Stimulated activated memory B cell treated with anti-CD40 and anti-IgM and Interleukin-4, amounts not matched to agents 10 μg/mL and 1 μg/mL and 100 μg/mL, for 72 hours (primary cell): Measurements from ENCODE around the gene EEF2KMT.

Experiments
- ATAC-seq: fragments of 150-1000 bp; cut with Tn5 transposase; 2 replicates; pipeline ENCODE4 v1.10.0; 2021
- H3K27ac Mint-ChIP-seq: one replicate; pipeline ENCODE4 v1.8.0; 2022; ENCODE audit warnings: mild to moderate bottlenecking, mixed read lengths
- H3K27me3 Mint-ChIP-seq: one replicate; pipeline ENCODE4 v1.8.0; 2022; ENCODE audit warnings: mixed read lengths
- H3K36me3 Mint-ChIP-seq: one replicate; pipeline ENCODE4 v1.8.0; 2022; ENCODE audit warnings: mixed read lengths
- H3K4me1 Mint-ChIP-seq: one replicate; pipeline ENCODE4 v1.8.0; 2022; ENCODE audit warnings: mixed read lengths
- H3K4me3 Mint-ChIP-seq: one replicate; pipeline ENCODE4 v1.8.0; 2022; ENCODE audit warnings: mild to moderate bottlenecking, moderate library complexity, mixed read lengths
- H3K9me3 Mint-ChIP-seq: one replicate; pipeline ENCODE4 v1.8.0; 2022; ENCODE audit warnings: mixed read lengths

EEF2KMT gene

DNA sequence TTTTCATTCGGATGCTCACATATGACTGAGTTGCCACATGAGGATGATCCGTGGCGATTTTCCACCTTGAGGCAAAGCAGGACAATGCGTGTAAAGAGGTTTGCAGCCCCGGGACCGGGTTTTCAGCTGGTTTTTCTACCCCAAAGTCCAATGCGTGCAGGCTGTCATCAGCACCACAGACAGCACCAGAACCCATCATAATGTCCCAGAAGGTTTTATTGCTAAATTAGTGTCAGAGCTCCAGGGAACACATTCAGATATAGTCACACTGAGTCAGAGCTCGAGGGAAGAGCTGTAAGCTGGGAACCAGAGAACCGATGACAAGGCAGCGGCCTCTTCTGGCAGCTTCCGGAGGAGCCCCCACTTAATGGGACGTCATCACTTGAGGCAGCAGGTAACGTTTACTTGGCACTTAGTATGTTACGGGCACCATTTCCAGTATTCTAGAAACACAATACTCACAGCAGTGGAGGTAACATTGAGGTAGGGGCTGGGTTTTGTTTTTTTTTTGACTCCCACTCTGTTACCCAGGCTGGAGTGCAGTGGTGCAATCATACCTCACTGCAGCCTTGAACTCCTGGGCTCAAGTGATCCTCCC is 54.9 kb downstream of the EEF2KMT start:
- Mint-ChIP-seq H3K9me3 (no peaks in the 10 kb centered on the region), H3K4me1 (peaks cover 10% of the 10 kb centered on the region), H3K4me3 (no peak overlapping the region), H3K36me3 (peaks cover 10% of the 10 kb centered on the region), H3K27me3 (peaks cover 50% of the 10 kb centered on the region), H3K27ac (no peak overlapping the region)
- no peak for ATAC-seq

DNA sequence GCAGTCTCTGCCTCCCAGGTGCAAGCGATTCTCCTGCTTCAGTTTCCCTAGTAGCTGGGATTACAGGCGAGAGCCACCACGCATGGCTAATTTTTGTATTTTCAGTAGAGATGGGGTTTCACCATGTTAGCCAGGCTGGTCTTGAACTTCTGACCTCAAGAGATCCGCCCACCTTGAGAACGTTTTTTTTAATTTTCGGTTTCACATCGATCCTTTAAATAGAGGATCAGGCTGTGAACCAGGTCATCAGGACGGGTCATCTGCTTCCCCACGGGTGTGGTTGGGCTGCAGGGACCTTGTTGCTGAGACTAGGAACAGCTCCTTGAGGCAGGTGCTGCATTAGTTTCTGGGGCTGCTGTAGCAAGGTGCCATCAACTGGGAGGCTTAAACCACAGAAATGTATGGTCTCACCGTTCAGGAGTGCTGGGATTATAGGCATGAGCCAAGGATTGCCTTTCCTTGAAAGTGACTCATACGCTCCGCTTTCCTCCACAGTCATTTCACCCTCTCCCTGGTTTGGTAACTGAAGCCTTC is 55.9 kb downstream of the EEF2KMT start:
- peaks cover 12% of the 10 kb centered on the region for H3K4me1 Mint-ChIP-seq
- peaks cover 4% of the 10 kb centered on the region for H3K36me3 Mint-ChIP-seq
- H3K27ac Mint-ChIP-seq, result no peak overlapping the region
- ATAC-seq, result peak; percentile 63
- no peak overlapping the region for H3K4me3 Mint-ChIP-seq
- H3K9me3 Mint-ChIP-seq, result no peaks in the 10 kb centered on the region
- H3K27me3 Mint-ChIP-seq, result peaks cover 39% of the 10 kb centered on the region

DNA sequence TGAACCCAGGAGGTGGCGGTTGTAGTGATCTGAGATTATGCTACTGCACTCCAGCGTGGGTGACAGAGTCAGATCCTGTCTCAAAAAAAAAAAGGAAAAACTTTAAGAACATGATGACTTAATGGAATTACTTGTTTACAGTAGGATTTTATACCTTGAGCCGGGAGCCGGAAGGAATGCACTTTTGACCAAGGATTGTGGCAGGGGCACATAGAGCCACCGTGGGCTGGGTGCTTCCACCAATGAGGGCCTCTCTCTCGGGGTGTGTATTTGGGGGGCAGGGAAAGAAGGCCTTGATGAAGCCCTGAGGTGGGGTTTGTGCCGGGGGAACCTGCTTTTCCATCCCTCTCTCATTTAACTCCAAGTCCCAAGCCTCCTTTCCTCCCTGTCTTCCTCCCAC is 57.1 kb downstream of the EEF2KMT start:
- Mint-ChIP-seq H3K9me3 (no peaks in the 10 kb centered on the region), H3K4me1 (peaks cover 15% of the 10 kb centered on the region), H3K4me3 (no peak overlapping the region), H3K27ac (no peak overlapping the region), H3K27me3 (peaks cover 27% of the 10 kb centered on the region), H3K36me3 (no peaks in the 10 kb centered on the region)
- no peak for ATAC-seq

DNA sequence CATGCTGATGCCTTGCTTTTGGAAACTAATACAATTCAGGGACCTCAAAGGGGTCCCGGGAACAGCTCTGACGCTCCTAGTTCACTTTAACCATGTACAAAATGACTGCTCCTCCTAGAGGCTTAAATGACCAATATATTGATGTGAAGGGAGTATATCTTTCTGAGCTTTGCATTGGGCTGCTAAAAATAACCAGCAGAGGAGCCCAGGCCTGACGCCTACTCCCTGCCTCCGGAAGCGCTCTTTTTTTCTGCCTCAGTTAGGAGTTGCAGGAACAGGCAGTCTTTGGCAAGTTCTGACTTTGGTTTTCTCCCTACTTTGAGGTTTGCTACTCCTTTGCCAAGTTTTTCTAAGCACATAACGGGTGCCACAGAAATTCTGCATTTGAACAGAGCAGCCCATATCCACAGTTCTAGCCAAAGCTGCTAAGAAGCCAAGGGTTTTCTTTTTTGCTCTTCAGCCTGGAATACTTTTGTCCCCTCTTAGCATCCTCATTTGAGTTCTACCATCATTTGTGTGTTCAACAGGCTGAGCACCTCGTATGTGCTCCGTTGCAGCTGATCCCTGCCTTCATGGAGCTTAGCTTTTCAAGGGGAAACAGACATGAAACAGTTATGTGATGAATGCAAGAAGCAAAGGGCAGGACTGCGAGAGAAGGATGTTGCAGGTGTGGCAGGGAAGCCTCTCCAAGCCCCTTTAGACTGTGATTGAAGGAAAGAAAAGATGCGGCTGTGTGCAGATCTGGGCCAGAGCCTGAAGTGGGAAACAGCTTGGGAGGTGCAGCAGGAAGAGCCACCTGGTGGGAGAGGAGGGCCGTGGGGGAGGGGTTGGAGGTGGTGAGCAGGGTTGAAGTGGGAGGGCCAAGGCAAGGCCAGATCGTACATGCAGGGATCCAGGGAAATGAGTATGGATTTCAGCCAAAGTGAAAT is 61.1 kb downstream of the EEF2KMT start:
- ATAC-seq, result no peak
- Mint-ChIP-seq H3K4me1 (peaks cover 39% of the 10 kb centered on the region), H3K4me3 (no peak overlapping the region), H3K27ac (no peak overlapping the region), H3K27me3 (peaks cover 12% of the 10 kb centered on the region), H3K9me3 (no peaks in the 10 kb centered on the region), H3K36me3 (peaks cover 3% of the 10 kb centered on the region)

DNA sequence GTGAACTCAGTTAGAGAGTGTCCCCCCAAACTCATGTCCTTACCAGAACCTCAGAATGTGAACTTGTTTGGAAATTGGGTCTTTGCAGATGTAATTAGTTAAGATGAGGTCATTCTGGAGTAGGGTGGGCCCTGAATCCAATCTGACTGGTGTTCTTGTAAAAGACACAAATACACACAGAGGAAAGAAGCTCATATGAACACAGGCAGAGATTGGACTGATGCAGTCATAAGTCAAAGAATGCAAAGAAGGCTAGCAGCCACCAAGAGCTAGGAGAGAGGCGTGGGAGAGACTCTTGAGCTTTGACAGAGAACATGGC is 61.7 kb downstream of the EEF2KMT start:
- H3K9me3 Mint-ChIP-seq, result no peaks in the 10 kb centered on the region
- peaks cover 5% of the 10 kb centered on the region for H3K27me3 Mint-ChIP-seq
- H3K27ac Mint-ChIP-seq, result no peak overlapping the region
- no peak for ATAC-seq
- H3K4me1 Mint-ChIP-seq, result peaks cover 34% of the 10 kb centered on the region
- H3K4me3 Mint-ChIP-seq, result no peak overlapping the region
- H3K36me3 Mint-ChIP-seq, result peaks cover 7% of the 10 kb centered on the region
